ENCODE results near the gene ANKRD33B.

The ANKRD33B gene

DNA sequence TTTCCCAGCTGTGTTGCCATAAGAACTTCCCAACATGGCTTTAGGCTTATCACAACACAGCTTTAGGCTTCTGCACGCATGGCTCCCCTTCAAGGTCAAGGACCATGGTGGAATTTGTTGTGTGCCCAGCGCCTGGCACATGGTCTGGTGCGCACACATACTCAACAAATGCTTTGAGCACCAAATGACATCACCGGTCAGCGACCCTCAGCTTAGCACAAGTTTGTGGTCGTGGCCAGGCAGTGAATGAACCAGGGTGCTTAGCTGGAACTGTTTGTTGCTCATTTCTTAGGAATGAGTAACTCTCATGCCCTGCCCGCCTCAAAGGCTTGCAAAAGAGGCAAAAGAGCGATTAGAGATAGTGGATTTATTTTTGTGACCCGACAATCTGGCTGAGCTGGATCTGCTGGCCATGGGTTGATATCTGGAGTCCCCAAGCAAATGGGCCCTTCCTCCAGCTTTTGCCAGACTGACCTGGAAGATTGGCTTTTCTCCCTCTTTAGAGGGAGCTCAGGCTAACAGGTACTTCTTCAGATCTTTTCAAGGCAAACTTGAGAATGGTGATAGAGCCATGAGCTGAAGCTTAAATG, 138.3 kb downstream of the ANKRD33B start:
- DNase-seq = no peak

- DNase-seq = no peak
Observed at GRCh38 chr5:10702911-10703491, 139.1 kb downstream of the ANKRD33B start.

DNA sequence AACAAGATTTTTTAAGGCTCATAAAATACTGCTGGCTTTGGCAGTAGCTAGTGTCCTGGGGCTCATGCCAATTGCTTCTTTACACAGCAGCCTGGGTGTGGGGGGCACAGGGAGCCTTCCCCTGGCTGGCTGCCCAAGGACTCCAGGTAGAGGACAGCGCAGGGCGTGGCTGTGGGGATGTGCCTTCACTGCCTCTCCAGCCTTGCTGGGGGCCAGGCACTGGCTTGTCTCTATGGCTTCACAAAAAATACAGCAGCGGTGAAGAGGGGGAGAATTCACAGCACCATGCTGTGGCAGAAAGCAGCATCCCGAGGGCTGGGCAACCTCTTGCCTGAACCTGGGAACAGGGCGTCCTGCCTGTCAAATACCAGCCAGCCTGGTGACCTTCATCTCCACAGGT, 139.8 kb downstream of the ANKRD33B start:
- no peak for DNase-seq

- DNase-seq = no peak
Observed at GRCh38 chr5:10704949-10705621, 141.2 kb downstream of the ANKRD33B start.

GRCh38 chr5:10705747-10706146, 141.9 kb downstream of the ANKRD33B start:
- no peak for DNase-seq

- no peak for DNase-seq
Observed at GRCh38 chr5:10706326-10706725, 142.5 kb downstream of the ANKRD33B start.

Data from hippocampal formation (tissue), 2 donors.